SK-N-SH (cell line): ENCODE data around the gene SLC36A4. TPM values are rescaled to one million over a fixed set of nuclear protein-coding genes. Genes with fewer than 3 reads are reported as not detected.

Experiments used
- CTCF ChIA-PET: fragments of 300-600, 350-600 bp; formaldehyde crosslinking; extraction: SDS; loops from one replicate; lab custom pipeline; 2021; lab: Yijun Ruan, JAX
- POLR2A ChIA-PET: fragments of 350-600 bp; sonication (Branson Sonifier 250); formaldehyde crosslinking; extraction: SDS; loops from one replicate; lab custom pipeline; 2020; ENCODE audit warnings: antibody characterized with exemption, inconsistent platforms; lab: Yijun Ruan, JAX
- DNase-seq: peaks from one replicate; pipeline ENCODE4 v3.0.0; 2012
- H2AFZ ChIP-seq: fragments of 200-600 bp; sonication (generic); 2 replicates; pipeline ENCODE4 v1.8.1; 2016; ENCODE audit warnings: antibody characterized with exemption, mild to moderate bottlenecking, low read depth
- H3F3A ChIP-seq: fragments of 200-600 bp; sonication (generic); replicated peaks from 2 replicates; pipeline ENCODE3; 2016; ENCODE audit warnings: antibody characterized with exemption, mild to moderate bottlenecking; ENCODE audit not compliant: insufficient read depth
- H3K27ac ChIP-seq, 2 experiments: fragments of 200-500 bp in 1 of 2; fragments of 200-600 bp in 1 of 2; sonication (Bioruptor generic) in 1 of 2; sonication (generic), shearing (Covaris generic) in 1 of 2; 2 replicates each; pipeline versions ENCODE4 v1.5.1 to v1.6.1; 2014 to 2016; ENCODE audit warnings: low read depth in 2 of 2, inconsistent platforms in 1 of 2, low read length in 1 of 2, mild to moderate bottlenecking in 1 of 2, mixed read lengths in 1 of 2
- H3K27me3 ChIP-seq: fragments of 200-600 bp; sonication (generic), shearing (Covaris generic); 2 replicates; pipeline ENCODE4 v1.6.1; 2016; ENCODE audit warnings: mixed run types; ENCODE audit not compliant: insufficient read depth
- H3K36me3 ChIP-seq, 2 experiments: fragments of 200-500 bp in 1 of 2; fragments of 200-600 bp in 1 of 2; sonication (Bioruptor generic) in 1 of 2; sonication (generic) in 1 of 2; replicated peaks in 1 of 2; 2 replicates each; pipeline versions ENCODE3 to v1.5.1; 2014 to 2016; ENCODE audit warnings: low read length in 1 of 2, mild to moderate bottlenecking in 1 of 2; ENCODE audit not compliant: insufficient read depth in 2 of 2, control insufficient read depth in 1 of 2
- H3K4me1 ChIP-seq, 2 experiments: fragments of 200-500 bp in 1 of 2; fragments of 200-600 bp in 1 of 2; sonication (Bioruptor generic) in 1 of 2; sonication (generic), shearing (Covaris generic) in 1 of 2; 2 replicates each; pipeline versions ENCODE4 v1.5.1 to v1.6.1; 2014 to 2016; ENCODE audit warnings: low read depth in 1 of 2, low read length in 1 of 2, mixed run types in 1 of 2; ENCODE audit not compliant: insufficient read depth in 2 of 2, control insufficient read depth in 1 of 2
- H3K4me2 ChIP-seq: fragments of 200-600 bp; sonication (generic), shearing (Covaris generic); 2 replicates; pipeline ENCODE4 v1.6.1; 2017; ENCODE audit warnings: mixed run types
- H3K4me3 ChIP-seq, 2 experiments: fragments of 200-500 bp in 1 of 2; fragments of 200-600 bp in 1 of 2; sonication (Bioruptor generic) in 1 of 2; sonication (generic), shearing (Covaris generic) in 1 of 2; 2 replicates each; pipeline versions ENCODE4 v1.5.1 to v1.8.1; 2014 to 2016; ENCODE audit warnings: low read depth in 2 of 2, inconsistent platforms in 1 of 2, low read length in 1 of 2, mild to moderate bottlenecking in 1 of 2, mixed read lengths in 1 of 2, moderate library complexity in 1 of 2
- H3K79me2 ChIP-seq: fragments of 200-600 bp; sonication (generic); 2 replicates; pipeline ENCODE4 v1.8.1; 2017; ENCODE audit warnings: mild to moderate bottlenecking; ENCODE audit not compliant: insufficient read depth
- H3K9ac ChIP-seq: fragments of 200-600 bp; sonication (generic); 2 replicates; pipeline ENCODE4 v1.6.1; 2017; ENCODE audit warnings: mixed run types
- H3K9me2 ChIP-seq: fragments of 200-600 bp; sonication (generic); 2 replicates; pipeline ENCODE4 v1.6.1; 2017; ENCODE audit warnings: mixed run types
- H3K9me3 ChIP-seq: fragments of 200-600 bp; sonication (generic); 2 replicates; pipeline ENCODE4 v1.6.1; 2017; ENCODE audit warnings: mixed run types, mild to moderate bottlenecking, moderate library complexity
- H4K20me1 ChIP-seq: fragments of 200-600 bp; sonication (generic); 2 replicates; pipeline ENCODE4 v1.6.1; 2017; ENCODE audit warnings: mild to moderate bottlenecking, mixed run types; ENCODE audit not compliant: insufficient read depth
- CHD2 ChIP-seq: fragments of 150-350 bp; IDR thresholded peaks from 2 replicates; pipeline ENCODE4 v1.6.1; 2018; ENCODE audit warnings: low read length; ENCODE audit not compliant: partially characterized antibody
- ELF1 ChIP-seq: IDR thresholded peaks from 2 replicates; pipeline ENCODE4 v1.4.0; 2012
- EP300 ChIP-seq, 2 experiments: IDR thresholded peaks; 2 replicates each; pipeline versions ENCODE4 v1.4.0 to v1.6.1; 2012; ENCODE audit warnings: borderline replicate concordance in 1 of 2, low read depth in 1 of 2, low read length in 1 of 2
- FOXJ3 ChIP-seq: sonication (generic); formaldehyde crosslinking; IDR thresholded peaks from 2 replicates; pipeline ENCODE4 v1.5.1; 2020; ENCODE audit warnings: mild to moderate bottlenecking, missing genetic modification reagents
- FOXM1 ChIP-seq: IDR thresholded peaks from 2 replicates; pipeline ENCODE4 v1.4.0; 2012; ENCODE audit warnings: low read depth, mild to moderate bottlenecking
- GABPA ChIP-seq: IDR thresholded peaks from 2 replicates; pipeline ENCODE4 v1.4.0; 2012; ENCODE audit warnings: low read depth, mild to moderate bottlenecking
- GATA2 ChIP-seq: sonication (generic); formaldehyde crosslinking; IDR thresholded peaks from 2 replicates; pipeline ENCODE4 v1.5.0; 2020; ENCODE audit warnings: mild to moderate bottlenecking, missing genetic modification reagents
- JUND ChIP-seq: IDR thresholded peaks from 2 replicates; pipeline ENCODE4 v1.4.0; 2012
- MXI1 ChIP-seq: IDR thresholded peaks from 2 replicates; pipeline ENCODE4 v1.6.1; 2012; ENCODE audit warnings: mild to moderate bottlenecking, low read depth, low read length, improper control_type of control experiment
- NFIC ChIP-seq: IDR thresholded peaks from 2 replicates; pipeline ENCODE4 v1.4.0; 2012; ENCODE audit warnings: borderline replicate concordance
- POLR2AphosphoS5 ChIP-seq: IDR thresholded peaks from 2 replicates; pipeline ENCODE4 v1.6.1; 2012; ENCODE audit warnings: low read depth, low read length
- RAD21 ChIP-seq: IDR thresholded peaks from 2 replicates; pipeline ENCODE4 v1.6.1; 2012; ENCODE audit warnings: mild to moderate bottlenecking, low read length
- RCOR1 ChIP-seq: fragments of 150-350 bp; IDR thresholded peaks from 2 replicates; pipeline ENCODE4 v1.6.1; 2017; ENCODE audit warnings: antibody characterized with exemption, low read length
- RFX5 ChIP-seq: IDR thresholded peaks from 2 replicates; pipeline ENCODE4 v1.6.1; 2012; ENCODE audit warnings: mild to moderate bottlenecking, improper control_type of control experiment, low read length
- RXRA ChIP-seq: IDR thresholded peaks from 2 replicates; pipeline ENCODE4 v1.4.0; 2012; ENCODE audit warnings: low read depth, mild to moderate bottlenecking, borderline replicate concordance
- SIN3A ChIP-seq: IDR thresholded peaks from 2 replicates; pipeline ENCODE4 v1.6.1; 2012; ENCODE audit warnings: low read depth, mild to moderate bottlenecking, low read length, moderate library complexity, borderline replicate concordance
- TCF12 ChIP-seq: IDR thresholded peaks from 2 replicates; pipeline ENCODE4 v1.4.0; 2012
- YY1 ChIP-seq: IDR thresholded peaks from 2 replicates; pipeline ENCODE4 v1.4.0; 2012; ENCODE audit warnings: low read depth, mild to moderate bottlenecking
- WGBS: methylation state at CpG from one replicate; pipeline ENCODE4 v1.1.6; 2017; ENCODE audit warnings: low lambda C conversion rate; 5-methylcytosine and 5-hydroxymethylcytosine counted together
- polyA plus RNA-seq, 3 experiments: library from polyadenylated mRNA; depleted of rRNA; stranded (reverse); fragments of >200 nt; gene quantifications; 2 replicates each; pipeline ENCODE4 v1.2.3, GENCODE V29; 2012
- TF ChIP-seq, protein P1 (sequence below): fragments of 150-350 bp; IDR thresholded peaks from 2 replicates; pipeline ENCODE4 v1.6.1; 2016; ENCODE audit warnings: mild to moderate bottlenecking, low read depth, low read length
- TF ChIP-seq, protein P2 (sequence below): IDR thresholded peaks from 2 replicates; pipeline ENCODE4 v1.4.0; 2012; ENCODE audit warnings: low read depth, borderline replicate concordance
- TF ChIP-seq, protein P3 (sequence below): fragments of 200-600 bp; sonication (generic); IDR thresholded peaks from 2 replicates; pipeline ENCODE4 v1.6.1; 2017; ENCODE audit warnings: antibody characterized with exemption, mild to moderate bottlenecking, moderate library complexity

Gene SLC36A4
- polyA plus RNA-seq, 1 of the 3 experiments (the other 2 are of a cell fraction) = 9.7 TPM

DNA sequence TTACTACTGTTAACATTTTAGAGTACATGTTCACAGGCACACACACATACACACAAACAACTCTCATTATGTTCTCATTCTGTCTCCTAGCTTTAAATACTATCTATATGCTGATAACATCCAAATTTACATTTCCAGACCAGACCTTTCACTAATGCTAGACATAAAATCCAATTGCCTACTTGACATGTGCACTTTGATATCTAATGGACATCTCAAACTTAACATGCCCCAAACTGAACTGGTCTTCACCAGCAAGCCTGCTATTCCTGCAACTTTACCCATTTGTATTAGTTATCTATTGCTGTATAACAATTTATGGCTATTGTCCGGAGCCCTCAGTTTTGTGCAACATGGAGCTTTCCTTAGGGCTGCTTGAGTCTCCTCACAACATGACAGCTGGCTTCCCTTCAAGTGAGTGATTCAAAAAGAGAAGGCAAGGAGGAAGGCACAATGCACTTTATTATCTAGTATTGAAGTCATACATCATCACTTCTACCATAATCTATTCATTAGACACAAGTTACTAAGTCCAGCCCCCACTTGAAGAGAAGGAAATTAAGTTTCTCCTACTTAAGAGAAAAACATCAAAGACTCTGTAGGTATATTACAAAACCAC, 3.0 kb downstream of the SLC36A4 start:
- Histone ChIP-seq H3F3A (peaks cover 3% of the 10 kb centered on the region), H3K79me2 (peaks cover 72% of the 10 kb centered on the region), H3K9me3 (no peaks in the 10 kb centered on the region), H3K4me3 (no peak overlapping the region), H3K4me2 (no peak overlapping the region), H4K20me1 (no peaks in the 10 kb centered on the region), H3K36me3 (peaks cover 0 to 18% of the 10 kb centered on the region in 2 experiments), H3K4me1 (peaks cover 0 to 17% of the 10 kb centered on the region in 2 experiments; a peak in 2 of 4 replicates), H3K9ac (no peak overlapping the region), H3K27ac (peak overlapping the region in 1 of 2 experiments; percentile 86; a peak in 2 of 4 replicates), H3K27me3 (no peaks in the 10 kb centered on the region), H2AFZ (no peak overlapping the region), H3K9me2 (no peaks in the 10 kb centered on the region)
- 58% methylated on average over 1 of the region's 1 CpG for WGBS
- peak; percentile 32 for DNase-seq
- CTCF ChIA-PET = interaction anchor here (1.2 kb wide), 1 partner anchor 41 kb away, joined by 3 read pairs; no protein-coding TSS in a partner anchor
- TF ChIP-seq EP300 (IDR thresholded peaks at IDR 0.05; ENCODE audit: borderline replicate concordance in 1 of 2, low read depth in 1 of 2, low read length in 1 of 2) = peak in 1 of 2 experiments; percentile 78; a peak in 2 of 4 replicates
- TF ChIP-seq CHD2 = peak; percentile 37
- TF ChIP-seq GATA2 (CRISPR knock-in tag) = peak; percentile 91
- TF ChIP-seq, protein P1, sequence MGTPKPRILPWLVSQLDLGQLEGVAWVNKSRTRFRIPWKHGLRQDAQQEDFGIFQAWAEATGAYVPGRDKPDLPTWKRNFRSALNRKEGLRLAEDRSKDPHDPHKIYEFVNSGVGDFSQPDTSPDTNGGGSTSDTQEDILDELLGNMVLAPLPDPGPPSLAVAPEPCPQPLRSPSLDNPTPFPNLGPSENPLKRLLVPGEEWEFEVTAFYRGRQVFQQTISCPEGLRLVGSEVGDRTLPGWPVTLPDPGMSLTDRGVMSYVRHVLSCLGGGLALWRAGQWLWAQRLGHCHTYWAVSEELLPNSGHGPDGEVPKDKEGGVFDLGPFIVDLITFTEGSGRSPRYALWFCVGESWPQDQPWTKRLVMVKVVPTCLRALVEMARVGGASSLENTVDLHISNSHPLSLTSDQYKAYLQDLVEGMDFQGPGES = no peak
- no peak for TF ChIP-seq YY1
- peak; percentile 74 for TF ChIP-seq RCOR1
- no peak for TF ChIP-seq JUND
- no peak for TF ChIP-seq GABPA
- 0 out of 2 replicates have a peak, but pooled peaks have one; percentile 27 for TF ChIP-seq FOXJ3 (CRISPR knock-in tag)
- no peak for TF ChIP-seq RAD21
- TF ChIP-seq, protein P2, sequence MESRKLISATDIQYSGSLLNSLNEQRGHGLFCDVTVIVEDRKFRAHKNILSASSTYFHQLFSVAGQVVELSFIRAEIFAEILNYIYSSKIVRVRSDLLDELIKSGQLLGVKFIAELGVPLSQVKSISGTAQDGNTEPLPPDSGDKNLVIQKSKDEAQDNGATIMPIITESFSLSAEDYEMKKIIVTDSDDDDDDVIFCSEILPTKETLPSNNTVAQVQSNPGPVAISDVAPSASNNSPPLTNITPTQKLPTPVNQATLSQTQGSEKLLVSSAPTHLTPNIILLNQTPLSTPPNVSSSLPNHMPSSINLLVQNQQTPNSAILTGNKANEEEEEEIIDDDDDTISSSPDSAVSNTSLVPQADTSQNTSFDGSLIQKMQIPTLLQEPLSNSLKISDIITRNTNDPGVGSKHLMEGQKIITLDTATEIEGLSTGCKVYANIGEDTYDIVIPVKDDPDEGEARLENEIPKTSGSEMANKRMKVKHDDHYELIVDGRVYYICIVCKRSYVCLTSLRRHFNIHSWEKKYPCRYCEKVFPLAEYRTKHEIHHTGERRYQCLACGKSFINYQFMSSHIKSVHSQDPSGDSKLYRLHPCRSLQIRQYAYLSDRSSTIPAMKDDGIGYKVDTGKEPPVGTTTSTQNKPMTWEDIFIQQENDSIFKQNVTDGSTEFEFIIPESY = no peak
- POLR2A ChIA-PET = no interaction called here

DNA sequence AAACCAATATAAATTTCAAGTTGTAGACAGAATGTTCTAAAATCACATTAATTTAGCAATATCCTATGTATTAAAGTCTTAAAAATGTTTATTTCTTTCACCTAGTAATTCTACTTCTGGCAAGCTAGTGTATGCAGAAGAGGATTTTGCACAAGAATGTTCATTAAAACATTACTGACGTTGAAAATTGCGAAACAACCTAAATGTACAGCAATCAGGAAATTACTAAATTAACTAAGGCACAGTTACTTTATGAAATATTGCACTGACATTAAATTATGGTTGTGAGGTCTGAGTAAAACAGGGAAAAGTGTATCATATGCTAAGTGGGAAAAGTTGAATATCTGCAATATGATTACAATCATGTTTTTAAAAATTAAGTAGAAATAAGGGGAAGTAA, 4.1 kb downstream of the SLC36A4 start:
- peaks cover 0 to 18% of the 10 kb centered on the region in 2 experiments for H3K36me3 ChIP-seq
- ChIA-PET CTCF (interaction anchor here (1.2 kb wide), 1 partner anchor 42 kb away, joined by 3 read pairs; no protein-coding TSS in a partner anchor), POLR2A (no interaction called here)
- no peak overlapping the region for H2AFZ ChIP-seq
- H3K4me1 ChIP-seq = peaks cover 0 to 17% of the 10 kb centered on the region in 2 experiments; a peak in 2 of 4 replicates
- WGBS = 91% methylated on average over 2 of the region's 2 CpGs
- H4K20me1 ChIP-seq = no peaks in the 10 kb centered on the region
- H3K79me2 ChIP-seq = peaks cover 83% of the 10 kb centered on the region
- no peak overlapping the region for H3K9ac ChIP-seq
- H3F3A ChIP-seq = peaks cover 3% of the 10 kb centered on the region
- no peak overlapping the region for H3K4me2 ChIP-seq
- H3K27me3 ChIP-seq = no peaks in the 10 kb centered on the region
- H3K27ac ChIP-seq = peak overlapping the region in 1 of 2 experiments; percentile 86; a peak in 2 of 4 replicates
- H3K9me2 ChIP-seq = no peaks in the 10 kb centered on the region
- no peak overlapping the region for H3K4me3 ChIP-seq
- H3K9me3 ChIP-seq = no peaks in the 10 kb centered on the region
- DNase-seq = no peak
- TF ChIP-seq CHD2 (no peak), NFIC (no peak), FOXJ3 (CRISPR knock-in tag) (no peak), JUND (no peak), SIN3A (no peak), RCOR1 (no peak), POLR2AphosphoS5 (no peak), MXI1 (no peak), RFX5 (no peak), TCF12 (no peak), FOXM1 (no peak), ELF1 (no peak), RXRA (no peak), EP300 (IDR thresholded peaks at IDR 0.05; ENCODE audit: borderline replicate concordance in 1 of 2, low read depth in 1 of 2, low read length in 1 of 2) (no peak)
- TF ChIP-seq, protein P2 = no peak
- TF ChIP-seq, protein P3, sequence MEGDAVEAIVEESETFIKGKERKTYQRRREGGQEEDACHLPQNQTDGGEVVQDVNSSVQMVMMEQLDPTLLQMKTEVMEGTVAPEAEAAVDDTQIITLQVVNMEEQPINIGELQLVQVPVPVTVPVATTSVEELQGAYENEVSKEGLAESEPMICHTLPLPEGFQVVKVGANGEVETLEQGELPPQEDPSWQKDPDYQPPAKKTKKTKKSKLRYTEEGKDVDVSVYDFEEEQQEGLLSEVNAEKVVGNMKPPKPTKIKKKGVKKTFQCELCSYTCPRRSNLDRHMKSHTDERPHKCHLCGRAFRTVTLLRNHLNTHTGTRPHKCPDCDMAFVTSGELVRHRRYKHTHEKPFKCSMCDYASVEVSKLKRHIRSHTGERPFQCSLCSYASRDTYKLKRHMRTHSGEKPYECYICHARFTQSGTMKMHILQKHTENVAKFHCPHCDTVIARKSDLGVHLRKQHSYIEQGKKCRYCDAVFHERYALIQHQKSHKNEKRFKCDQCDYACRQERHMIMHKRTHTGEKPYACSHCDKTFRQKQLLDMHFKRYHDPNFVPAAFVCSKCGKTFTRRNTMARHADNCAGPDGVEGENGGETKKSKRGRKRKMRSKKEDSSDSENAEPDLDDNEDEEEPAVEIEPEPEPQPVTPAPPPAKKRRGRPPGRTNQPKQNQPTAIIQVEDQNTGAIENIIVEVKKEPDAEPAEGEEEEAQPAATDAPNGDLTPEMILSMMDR = no peak
